Measurements from ENCODE around the gene CFAP77. TPM values are rescaled to one million over a fixed set of nuclear protein-coding genes. Genes with fewer than 3 reads are reported as not detected.

The CFAP77 gene
- total RNA-seq, 8 experiments from 2014 or later: 0.21 to 7.9 (median 0.38) TPM; not detected in 3

DNA sequence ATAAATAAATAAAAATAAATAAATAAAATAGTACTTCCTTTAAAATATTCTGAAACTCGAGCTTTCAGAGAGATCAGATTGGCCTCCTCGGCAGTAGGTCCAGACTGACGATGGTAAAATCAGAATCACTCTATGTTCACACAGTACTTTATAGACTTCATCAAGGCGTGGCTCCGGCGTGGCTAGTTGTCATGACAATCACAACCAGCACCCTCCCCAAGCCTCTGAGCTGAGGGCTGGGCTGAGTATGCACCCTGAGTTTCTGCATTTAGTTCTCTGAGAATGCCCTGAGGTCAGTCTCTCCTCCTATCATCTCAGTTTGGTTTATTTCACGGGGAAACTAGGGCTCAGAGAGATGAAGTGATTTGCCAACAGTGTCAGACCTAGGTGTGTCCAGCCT is 129.1 kb downstream of the CFAP77 start:
- in situ Hi-C loops (cut with MboI; ENCODE audit: low pct_unique_long_range_greater_than_20kb in 2 of 9, low sequenced_read_pairs in 9 of 9, unreplicated experiment in 9 of 9): no loop called here
- Histone ChIP-seq H3K4me3 (no peak overlapping the region), H3K27ac (no peak overlapping the region), H3K4me1 (replicated peaks in 1 of 2) (peaks cover 12 to 16% of the 10 kb centered on the region in 2 donors)
- 21 to 95% (median 76%) methylated on average over 3 to 6 of the region's 7 CpGs for WGBS, 10 experiments
- ATAC-seq (replicated peaks in 6 of 8): peak in 3 of 8 experiments; percentile 97 to 99 (median 99)

DNA sequence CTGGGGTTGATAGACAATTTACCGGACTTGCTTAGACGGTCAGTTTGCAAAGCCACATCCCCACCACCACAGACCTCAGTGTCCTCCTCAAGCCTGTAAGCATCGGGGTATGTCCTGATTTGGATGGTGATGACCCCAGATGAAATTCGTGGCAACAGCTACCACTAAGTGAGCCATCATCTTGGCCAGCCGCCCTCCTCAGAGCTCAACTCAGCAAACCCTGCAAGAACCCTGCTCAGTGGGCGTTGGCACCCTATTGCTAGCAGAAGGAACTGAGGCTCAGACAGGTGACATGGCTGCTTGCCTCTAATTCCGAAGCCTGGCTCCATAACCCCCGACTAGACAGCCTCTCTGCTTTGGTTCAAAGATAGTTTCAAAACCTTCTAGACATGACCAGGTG is 131.0 kb downstream of the CFAP77 start:
- H3K4me1 ChIP-seq (replicated peaks in 1 of 2): peaks cover 24 to 34% of the 10 kb centered on the region in 2 donors
- no peak overlapping the region for H3K27ac ChIP-seq
- no peak overlapping the region for H3K4me3 ChIP-seq
- in situ Hi-C loops (cut with MboI; ENCODE audit: low pct_unique_long_range_greater_than_20kb in 2 of 9, low sequenced_read_pairs in 9 of 9, unreplicated experiment in 9 of 9): no loop called here
- WGBS, 10 experiments: 60 to 100% (median 100%) methylated on average over 1 to 4 of the region's 8 CpGs; no CpG with 5 or more reads in 5 of the 10 experiments
- no peak for ATAC-seq (replicated peaks in 6 of 8)

DNA sequence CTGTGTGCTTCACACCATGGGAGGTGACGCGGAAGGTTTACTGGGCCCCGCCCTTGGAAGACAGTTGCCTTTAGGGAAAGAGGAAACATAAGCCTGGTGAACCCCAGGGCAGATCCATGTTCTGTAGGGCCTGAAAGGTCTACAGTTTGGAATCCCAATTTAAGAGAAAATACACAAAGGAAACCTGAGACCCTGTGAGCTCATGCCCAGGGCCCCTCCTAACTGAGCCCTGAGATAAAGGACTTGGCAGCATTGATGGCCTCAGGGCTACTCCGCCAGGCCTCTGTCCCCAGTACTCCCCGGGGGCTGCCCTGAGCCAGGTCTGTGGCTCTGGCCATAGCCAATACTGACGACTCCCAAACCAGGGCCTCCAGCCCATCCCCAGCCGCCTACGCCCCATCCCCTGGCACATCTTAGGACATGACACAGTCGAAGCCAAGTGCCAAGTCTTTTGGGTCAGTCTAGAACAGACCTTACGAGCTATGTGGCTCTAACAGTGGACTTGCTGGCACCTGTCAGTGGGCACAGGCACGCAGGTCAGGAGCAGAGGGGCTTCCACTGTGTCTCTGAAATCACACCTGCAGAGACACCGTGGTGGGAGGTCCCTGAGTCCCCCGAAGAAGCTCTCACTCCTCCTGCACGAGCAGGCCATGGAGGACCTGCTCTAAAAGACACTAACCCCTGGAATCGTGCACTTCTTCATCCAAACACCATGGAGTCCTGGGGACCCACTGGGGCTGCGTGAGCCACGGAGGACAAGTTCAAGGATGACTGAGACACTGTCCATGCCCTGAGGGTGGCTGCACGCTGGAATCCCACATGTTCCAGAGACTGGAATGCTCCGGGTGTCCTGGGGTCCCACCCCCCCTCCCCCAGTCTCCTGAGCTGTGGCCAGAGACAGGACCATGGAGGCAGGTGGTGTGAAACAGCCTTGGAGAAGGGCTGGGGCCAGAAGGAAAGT is 132.1 kb downstream of the CFAP77 start:
- ATAC-seq (replicated peaks in 6 of 8): no peak
- H3K27ac ChIP-seq: no peak overlapping the region
- in situ Hi-C loops (cut with MboI; ENCODE audit: low pct_unique_long_range_greater_than_20kb in 2 of 9, low sequenced_read_pairs in 9 of 9, unreplicated experiment in 9 of 9): no loop called here
- H3K4me3 ChIP-seq: no peak overlapping the region
- WGBS, 10 experiments: 20 to 100% (median 86%) methylated on average over 1 to 9 of the region's 19 CpGs; no CpG with 5 or more reads in 5 of the 10 experiments
- H3K4me1 ChIP-seq (replicated peaks in 1 of 2): peaks cover 33 to 45% of the 10 kb centered on the region in 2 donors

DNA sequence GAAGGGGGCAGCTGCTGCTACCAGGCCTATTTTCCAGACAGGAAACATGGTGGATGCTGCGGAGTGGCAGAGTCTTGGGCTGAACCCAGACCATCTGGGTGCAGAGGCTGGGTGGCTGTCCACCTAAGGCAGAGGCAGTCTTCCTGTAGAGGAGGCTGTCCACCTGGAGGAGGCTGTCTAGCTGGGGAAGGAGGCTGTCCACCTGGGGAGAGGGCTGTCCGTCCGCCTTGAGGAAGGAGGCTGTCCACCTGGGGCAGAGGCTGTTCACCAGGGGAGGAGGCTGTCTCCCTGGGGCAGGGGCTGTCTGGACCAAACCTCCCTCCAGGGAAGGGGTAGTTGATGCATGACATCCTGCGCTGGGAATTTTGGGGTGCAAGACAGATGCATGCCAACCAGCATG is 133.2 kb downstream of the CFAP77 start:
- Histone ChIP-seq H3K4me3 (no peak overlapping the region), H3K27ac (no peak overlapping the region), H3K4me1 (replicated peaks in 1 of 2) (peaks cover 44 to 56% of the 10 kb centered on the region in 2 donors)
- in situ Hi-C loops (cut with MboI; ENCODE audit: low pct_unique_long_range_greater_than_20kb in 2 of 9, low sequenced_read_pairs in 9 of 9, unreplicated experiment in 9 of 9): no loop called here
- ATAC-seq (replicated peaks in 6 of 8): no peak
- WGBS, 10 experiments: 100% methylated on average over 1 to 2 of the region's 4 CpGs; no CpG with 5 or more reads in 8 of the 10 experiments

DNA sequence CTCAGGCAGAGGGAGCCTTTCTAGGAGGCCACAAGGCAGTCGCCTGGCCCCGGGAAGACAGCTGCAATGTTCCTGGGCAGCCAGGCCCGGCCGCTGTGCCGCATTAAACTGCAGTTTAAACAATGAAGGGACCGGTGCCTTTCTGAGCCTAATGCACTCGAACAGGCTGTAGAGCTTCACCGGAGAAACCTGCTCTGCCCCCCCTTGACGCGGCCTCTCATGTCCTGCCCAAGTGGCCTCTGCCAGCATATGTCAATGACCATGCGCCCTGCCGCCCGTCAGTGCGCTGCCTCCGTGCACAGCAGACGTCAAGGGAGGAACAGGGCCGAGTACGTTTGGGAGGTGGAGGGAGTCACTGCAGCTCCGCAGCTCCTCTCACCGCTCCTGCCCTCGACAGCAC is 133.9 kb downstream of the CFAP77 start:
- no peak overlapping the region for H3K27ac ChIP-seq
- peak in 5 of 8 experiments; percentile 9 to 23 (median 18) for ATAC-seq (replicated peaks in 6 of 8)
- peaks cover 51 to 63% of the 10 kb centered on the region in 2 donors for H3K4me1 ChIP-seq (replicated peaks in 1 of 2)
- 46 to 78% (median 67%) methylated on average over 2 to 10 of the region's 21 CpGs; no CpG with 5 or more reads in 4 of the 10 experiments for WGBS, 10 experiments
- in situ Hi-C loops (cut with MboI; ENCODE audit: low pct_unique_long_range_greater_than_20kb in 2 of 9, low sequenced_read_pairs in 9 of 9, unreplicated experiment in 9 of 9): no loop called here
- H3K4me3 ChIP-seq: no peak overlapping the region

DNA sequence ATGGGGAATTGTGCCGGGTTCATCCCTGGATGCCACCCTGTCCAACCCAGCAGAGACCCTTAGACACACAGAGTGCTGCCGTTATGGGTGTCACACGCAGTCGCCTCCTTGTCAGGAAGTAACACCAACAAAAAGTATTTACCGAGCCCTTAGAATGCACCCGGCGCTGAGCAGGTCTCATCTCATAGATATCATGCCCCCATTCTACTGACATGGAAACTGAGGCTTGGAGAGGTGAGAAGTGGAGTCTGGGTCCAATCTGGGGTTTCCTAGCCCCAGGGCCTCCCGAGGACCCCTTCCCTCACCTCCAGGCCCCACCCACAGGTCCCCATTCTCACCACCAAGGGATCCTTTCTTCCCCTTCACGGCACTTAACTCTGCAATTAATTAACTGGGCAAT is 135.6 kb downstream of the CFAP77 start:
- Histone ChIP-seq H3K27ac (no peak overlapping the region), H3K4me3 (no peak overlapping the region), H3K4me1 (replicated peaks in 1 of 2) (peaks cover 59 to 65% of the 10 kb centered on the region in 2 donors)
- whole genome bisulfite sequencing, 10 experiments: 60 to 100% (median 87%) methylated on average over 1 to 5 of the region's 9 CpGs; no CpG with 5 or more reads in 6 of the 10 experiments
- in situ Hi-C loops (cut with MboI; ENCODE audit: low pct_unique_long_range_greater_than_20kb in 2 of 9, low sequenced_read_pairs in 9 of 9, unreplicated experiment in 9 of 9): no loop called here
- no peak for ATAC-seq (replicated peaks in 6 of 8)

DNA sequence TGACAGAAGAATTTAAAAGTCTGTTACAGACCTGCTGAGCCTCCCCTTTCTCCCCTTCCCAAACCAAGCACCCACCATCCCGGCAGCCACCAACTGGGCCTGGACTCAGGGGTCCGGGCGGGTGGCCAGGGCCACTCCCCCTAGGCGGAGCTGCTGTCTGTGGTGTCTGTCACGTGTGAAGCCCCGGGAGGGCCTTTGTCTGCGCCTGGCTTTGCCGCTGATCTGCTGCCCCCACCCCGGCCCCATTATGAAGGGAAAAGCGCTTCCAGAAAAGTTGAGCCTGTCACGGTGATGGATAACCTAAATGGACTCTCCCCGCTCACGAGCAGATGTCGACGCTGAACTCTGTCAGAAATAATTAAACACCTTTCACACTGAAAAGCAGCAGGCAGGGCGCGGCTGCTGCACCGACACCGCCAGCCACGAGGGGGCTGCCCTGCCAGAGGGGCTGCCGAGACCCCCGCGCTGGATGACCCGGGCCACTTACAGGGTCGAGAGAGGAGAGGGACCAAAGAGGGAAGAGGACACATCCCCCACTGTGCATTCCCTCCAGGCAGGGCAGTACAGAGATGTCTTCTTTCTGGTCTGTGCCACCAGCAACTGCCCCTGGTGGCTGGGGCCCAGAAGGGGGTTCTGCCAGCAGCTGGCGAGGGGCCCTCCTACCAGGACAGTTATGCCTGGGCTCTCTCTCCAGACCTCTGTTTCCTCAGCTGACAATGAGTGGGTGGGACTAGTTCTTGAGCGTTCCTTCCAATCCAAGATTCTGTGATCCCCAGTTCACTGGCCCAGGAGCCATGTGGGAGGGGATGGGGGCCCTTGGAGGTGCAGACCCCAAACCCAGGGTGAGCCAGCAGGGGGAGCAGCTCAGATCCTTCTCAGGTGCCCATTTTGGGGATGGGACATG is 136.4 kb downstream of the CFAP77 start:
- ATAC-seq (replicated peaks in 6 of 8): peak; percentile 63 to 78 (median 68)
- peaks cover 58 to 64% of the 10 kb centered on the region in 2 donors for H3K4me1 ChIP-seq (replicated peaks in 1 of 2)
- in situ Hi-C loops (cut with MboI; ENCODE audit: low pct_unique_long_range_greater_than_20kb in 2 of 9, low sequenced_read_pairs in 9 of 9, unreplicated experiment in 9 of 9): no loop called here
- H3K4me3 ChIP-seq: no peak overlapping the region
- H3K27ac ChIP-seq: peak overlapping the region in 1 of 2 donors; percentile 23
- WGBS, 10 experiments: 0 to 83% (median 11%) methylated on average over 1 to 5 of the region's 27 CpGs; no CpG with 5 or more reads in 3 of the 10 experiments

DNA sequence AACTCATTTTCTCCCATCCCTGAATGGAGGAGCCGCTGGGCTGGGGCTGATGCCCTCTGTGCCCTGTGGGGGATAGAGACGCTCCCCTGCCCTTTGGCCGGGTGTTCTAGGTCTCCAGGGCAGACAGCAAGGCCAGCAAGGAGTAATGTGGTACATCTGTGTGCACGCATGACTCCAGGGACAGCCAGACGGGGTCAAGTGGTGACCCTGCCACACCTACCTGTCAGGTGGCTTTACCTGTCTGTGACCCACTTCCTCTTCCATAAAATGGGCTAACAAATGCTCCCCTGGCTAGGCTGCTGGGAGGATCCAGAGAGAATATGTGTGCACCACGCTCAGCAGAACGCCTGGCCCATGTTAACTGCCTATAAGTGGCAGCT is 137.0 kb downstream of the CFAP77 start:
- Histone ChIP-seq H3K4me3 (no peak overlapping the region), H3K27ac (peak overlapping the region in 1 of 2 donors; percentile 23), H3K4me1 (replicated peaks in 1 of 2) (peaks cover 62 to 67% of the 10 kb centered on the region in 2 donors)
- ATAC-seq (replicated peaks in 6 of 8): no peak
- WGBS, 10 experiments: 40 to 80% (median 43%) methylated on average over 1 to 2 of the region's 7 CpGs; no CpG with 5 or more reads in 7 of the 10 experiments
- in situ Hi-C loops (cut with MboI; ENCODE audit: low pct_unique_long_range_greater_than_20kb in 2 of 9, low sequenced_read_pairs in 9 of 9, unreplicated experiment in 9 of 9): no loop called here

DNA sequence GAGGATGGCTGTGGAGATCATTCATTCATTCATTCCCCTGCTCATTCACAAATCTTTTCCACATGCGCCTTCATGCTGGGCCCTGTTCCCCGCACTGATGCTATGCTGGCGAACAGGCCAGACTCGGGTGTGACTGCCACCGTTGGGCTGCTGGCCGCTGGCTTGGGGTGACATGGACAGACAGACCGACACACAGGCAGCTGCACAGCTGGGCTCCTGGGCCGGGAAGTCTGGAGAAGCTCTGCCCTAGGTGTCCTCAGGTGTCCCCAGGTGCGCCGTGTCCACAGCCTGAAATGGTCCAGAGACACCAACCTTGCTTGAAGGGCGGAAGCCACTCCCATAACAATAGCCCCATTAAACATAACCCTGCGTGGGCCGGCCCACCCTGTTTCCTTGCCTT is 137.4 kb downstream of the CFAP77 start:
- peaks cover 62 to 67% of the 10 kb centered on the region in 2 donors for H3K4me1 ChIP-seq (replicated peaks in 1 of 2)
- peak overlapping the region in 1 of 2 donors; percentile 80 for H3K27ac ChIP-seq
- 33 to 100% (median 76%) methylated on average over 1 to 7 of the region's 13 CpGs; no CpG with 5 or more reads in 5 of the 10 experiments for WGBS, 10 experiments
- no peak overlapping the region for H3K4me3 ChIP-seq
- ATAC-seq (replicated peaks in 6 of 8): no peak
- in situ Hi-C loops (cut with MboI; ENCODE audit: low pct_unique_long_range_greater_than_20kb in 2 of 9, low sequenced_read_pairs in 9 of 9, unreplicated experiment in 9 of 9): no loop called here

DNA sequence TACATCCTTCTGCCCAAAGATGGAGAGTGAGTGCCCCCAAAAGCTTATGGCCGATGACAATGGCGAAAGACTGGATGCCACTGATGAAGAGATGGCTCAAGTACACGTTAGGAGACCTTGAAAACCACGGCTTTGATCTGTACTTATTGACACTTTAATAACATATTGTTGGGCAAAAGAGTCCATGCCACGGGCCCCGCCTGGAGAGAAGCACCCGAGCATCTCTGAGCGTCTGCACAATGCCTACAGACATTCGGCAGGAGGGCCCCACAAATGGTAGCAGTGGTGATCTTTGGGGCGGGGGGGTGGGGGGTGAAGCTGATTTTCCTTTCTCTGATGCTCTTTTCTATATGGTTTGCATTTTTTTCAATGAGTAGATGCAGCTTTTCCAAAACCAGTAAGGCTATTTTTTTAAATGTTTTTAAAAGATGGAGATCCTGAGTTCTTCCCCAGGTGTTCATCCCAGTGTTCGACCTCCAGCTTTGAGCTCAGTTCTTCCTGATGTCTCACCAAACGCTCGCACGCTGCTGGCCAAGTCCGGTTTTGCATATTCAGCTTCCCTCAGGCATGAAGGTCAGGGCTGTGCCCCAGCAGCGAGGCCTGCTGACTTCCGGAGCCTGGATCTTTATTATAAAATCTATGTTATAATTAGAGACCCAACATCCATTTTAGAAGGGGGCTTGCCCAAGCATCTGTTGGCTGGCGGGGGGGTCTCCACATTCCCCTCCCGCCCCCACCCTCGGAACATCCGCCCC is 138.1 kb downstream of the CFAP77 start:
- in situ Hi-C loops (cut with MboI; ENCODE audit: low pct_unique_long_range_greater_than_20kb in 2 of 9, low sequenced_read_pairs in 9 of 9, unreplicated experiment in 9 of 9): no loop called here
- 33 to 100% (median 83%) methylated on average over 1 to 7 of the region's 21 CpGs; no CpG with 5 or more reads in 3 of the 10 experiments for whole genome bisulfite sequencing, 10 experiments
- ATAC-seq (replicated peaks in 6 of 8): peak in 7 of 8 experiments; percentile 13 to 85 (median 33)
- Histone ChIP-seq H3K4me3 (no peak overlapping the region), H3K4me1 (replicated peaks in 1 of 2) (peaks cover 62 to 67% of the 10 kb centered on the region in 2 donors), H3K27ac (peak overlapping the region; percentile 61 to 80)

DNA sequence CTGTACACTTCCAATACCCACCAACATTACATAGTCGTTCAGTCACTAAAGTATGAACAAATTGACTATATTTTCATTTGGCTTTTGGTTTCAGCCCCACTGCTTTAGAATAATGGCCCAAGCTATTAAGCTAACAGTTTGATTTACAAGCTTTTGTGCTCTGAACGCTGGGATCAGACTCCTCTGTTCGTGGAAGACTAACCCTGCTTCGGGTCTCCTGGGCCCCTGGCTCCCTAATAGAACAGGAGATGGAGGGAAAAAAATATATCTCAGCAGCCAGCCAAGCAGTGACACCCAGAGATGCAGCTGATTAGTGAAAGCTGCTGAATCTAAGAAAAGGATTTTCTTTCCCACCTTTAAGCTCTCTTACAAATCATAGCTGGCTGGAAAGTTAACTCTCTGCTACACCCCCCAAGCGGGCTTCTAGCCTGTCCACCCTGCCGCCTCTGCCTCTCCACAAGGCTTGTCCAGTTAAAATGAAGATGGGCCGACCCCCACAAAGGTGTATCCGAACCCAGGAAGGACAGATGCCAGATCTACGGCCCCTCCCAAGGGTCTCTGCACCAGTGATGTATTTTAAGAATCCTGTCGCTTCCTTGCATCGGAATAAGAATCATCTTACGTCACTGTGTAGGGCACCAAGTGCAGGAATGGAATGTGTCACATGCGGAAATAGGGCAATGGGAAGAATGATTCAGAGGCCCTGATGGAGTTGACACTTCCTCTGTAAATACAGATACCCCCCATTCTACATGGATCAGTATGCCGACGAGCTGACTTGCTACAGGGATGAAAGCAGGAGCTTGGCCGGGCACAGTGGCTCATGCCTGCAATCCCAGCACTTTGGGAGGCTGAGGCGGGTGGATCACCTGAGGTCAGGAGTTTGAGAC is 139.0 kb downstream of the CFAP77 start:
- peaks cover 56 to 62% of the 10 kb centered on the region in 2 donors for H3K4me1 ChIP-seq (replicated peaks in 1 of 2)
- WGBS, 10 experiments: 5 to 100% (median 42%) methylated on average over 1 to 13 of the region's 17 CpGs; no CpG with 5 or more reads in 2 of the 10 experiments
- H3K4me3 ChIP-seq: no peak overlapping the region
- in situ Hi-C loops (cut with MboI; ENCODE audit: low pct_unique_long_range_greater_than_20kb in 2 of 9, low sequenced_read_pairs in 9 of 9, unreplicated experiment in 9 of 9): no loop called here
- ATAC-seq (replicated peaks in 6 of 8): peak in 6 of 8 experiments; percentile 10 to 65 (median 54)
- peak overlapping the region; percentile 61 to 80 for H3K27ac ChIP-seq

All from motor neuron (in vitro differentiated cells).